SHP77 treated with DMSO at 0.1 percent for 48 hours (cell line): Measurements from ENCODE around the gene CDX1.

Experiments
- DNase-seq: peaks from one replicate; lab custom pipeline; 2025; lab: John Stamatoyannopoulos, UW

Gene CDX1

GRCh38 chr5:150146862-150147601 lies 19.5 kb upstream of the CDX1 start:
- DNase-seq = no peak

- DNase-seq = no peak
These were observed 18.9 kb upstream of the CDX1 start for GRCh38 chr5:150147670-150148069.

- DNase-seq = no peak
These were observed 18.3 kb upstream of the CDX1 start for GRCh38 chr5:150148117-150148927.

- DNase-seq = no peak
These were observed 17.0 kb upstream of the CDX1 start for GRCh38 chr5:150149618-150150017.

- no peak for DNase-seq
These were observed 13.7 kb upstream of the CDX1 start for GRCh38 chr5:150152636-150153462.

- no peak for DNase-seq
These were observed 13.1 kb upstream of the CDX1 start for GRCh38 chr5:150153483-150153882.

- DNase-seq = no peak
These were observed 12.5 kb upstream of the CDX1 start for GRCh38 chr5:150153957-150154617.

GRCh38 chr5:150154618-150155128 lies 11.9 kb upstream of the CDX1 start:
- DNase-seq = no peak

GRCh38 chr5:150155258-150156026 lies 11.1 kb upstream of the CDX1 start, which contains the start of gene PDGFRB:
PDGFRB (minus strand) TSS chr5:150155845; CDS start chr5:150137047, 18,798 bp downstream.
- DNase-seq = no peak

GRCh38 chr5:150156027-150156368 lies 10.6 kb upstream of the CDX1 start:
- DNase-seq = no peak

GRCh38 chr5:150156540-150156939 lies 10.0 kb upstream of the CDX1 start:
- no peak for DNase-seq

- DNase-seq = no peak
These were observed 9.4 kb upstream of the CDX1 start for GRCh38 chr5:150157168-150157567.

GRCh38 chr5:150158170-150158949 lies 8.2 kb upstream of the CDX1 start:
- no peak for DNase-seq

GRCh38 chr5:150159031-150159430 lies 7.5 kb upstream of the CDX1 start:
- DNase-seq = no peak

- no peak for DNase-seq
These were observed 6.8 kb upstream of the CDX1 start for GRCh38 chr5:150159741-150160179.

GRCh38 chr5:150160448-150161081 lies 6.0 kb upstream of the CDX1 start:
- no peak for DNase-seq

GRCh38 chr5:150161242-150162141 lies 5.1 kb upstream of the CDX1 start:
- peak; percentile 45 for DNase-seq

- DNase-seq = no peak
These were observed 4.5 kb upstream of the CDX1 start for GRCh38 chr5:150162142-150162513.

GRCh38 chr5:150163035-150163434 lies 3.5 kb upstream of the CDX1 start:
- DNase-seq = no peak
